ENCODE data around the gene BCAR3. TPM values are rescaled to one million over a fixed set of nuclear protein-coding genes. Genes with fewer than 3 reads are reported as not detected.

The BCAR3 gene
- total RNA-seq, 1 experiment from 2014 or later, result 33.9 TPM

GRCh38 chr1:93656491-93656890 lies 25.1 kb downstream of the BCAR3 start:
- no peaks in the 10 kb centered on the region for H3K36me3 ChIP-seq (ENCODE audit: control insufficient read depth, insufficient read depth, low read length)
- H3K27ac ChIP-seq (ENCODE audit: low read length), result no peak overlapping the region
- ChIA-PET CTCF (interaction anchor here (0.7 kb wide), 2 partner anchors 188 to 826 kb away, joined by 3 to 6 read pairs; no protein-coding TSS in a partner anchor), POLR2A (no interaction called here)
- BruUV-seq (replicated peaks), result no TSS peak
- no peaks in the 10 kb centered on the region for H3K4me1 ChIP-seq (ENCODE audit: control insufficient read depth, insufficient read depth, low read length)
- H3K27me3 ChIP-seq (ENCODE audit: control insufficient read depth, insufficient read depth, low read length), result no peaks in the 10 kb centered on the region
- in situ Hi-C loops (cut with HindIII; ENCODE audit: low pct_unique_long_range_greater_than_20kb, low sequenced_read_pairs), result no loop called here
- TF ChIP-seq TCF7L2 (IDR thresholded peaks at IDR 0.05; ENCODE audit: low read depth, low read length) (no peak), REST (IDR thresholded peaks at IDR 0.05; ENCODE audit: insufficient read depth in 1 of 2, low read depth in 2 of 2, low read length in 1 of 2) (no peak), SIN3A (IDR thresholded peaks at IDR 0.05; ENCODE audit: borderline replicate concordance, insufficient read depth, low read depth, low read length) (no peak), POLR2AphosphoS5 (IDR thresholded peaks at IDR 0.05; ENCODE audit: low read depth, low read length) (no peak)
- TF ChIP-seq, protein P1, sequence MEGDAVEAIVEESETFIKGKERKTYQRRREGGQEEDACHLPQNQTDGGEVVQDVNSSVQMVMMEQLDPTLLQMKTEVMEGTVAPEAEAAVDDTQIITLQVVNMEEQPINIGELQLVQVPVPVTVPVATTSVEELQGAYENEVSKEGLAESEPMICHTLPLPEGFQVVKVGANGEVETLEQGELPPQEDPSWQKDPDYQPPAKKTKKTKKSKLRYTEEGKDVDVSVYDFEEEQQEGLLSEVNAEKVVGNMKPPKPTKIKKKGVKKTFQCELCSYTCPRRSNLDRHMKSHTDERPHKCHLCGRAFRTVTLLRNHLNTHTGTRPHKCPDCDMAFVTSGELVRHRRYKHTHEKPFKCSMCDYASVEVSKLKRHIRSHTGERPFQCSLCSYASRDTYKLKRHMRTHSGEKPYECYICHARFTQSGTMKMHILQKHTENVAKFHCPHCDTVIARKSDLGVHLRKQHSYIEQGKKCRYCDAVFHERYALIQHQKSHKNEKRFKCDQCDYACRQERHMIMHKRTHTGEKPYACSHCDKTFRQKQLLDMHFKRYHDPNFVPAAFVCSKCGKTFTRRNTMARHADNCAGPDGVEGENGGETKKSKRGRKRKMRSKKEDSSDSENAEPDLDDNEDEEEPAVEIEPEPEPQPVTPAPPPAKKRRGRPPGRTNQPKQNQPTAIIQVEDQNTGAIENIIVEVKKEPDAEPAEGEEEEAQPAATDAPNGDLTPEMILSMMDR (IDR thresholded peaks at IDR 0.05), result no peak
- no peak overlapping the region for H3K4me3 ChIP-seq (ENCODE audit: low read depth in 2 of 2, low read length in 2 of 2)
- intact Hi-C loops (cut with micrococcal nuclease; ENCODE audit: unreplicated experiment), result no loop called here
- DNase-seq (ENCODE audit: low read depth, low spot score) (no peak), ATAC-seq (no peak)
- H3K9me3 ChIP-seq (ENCODE audit: control insufficient read depth, insufficient read depth, low read depth, low read length), result no peaks in the 10 kb centered on the region

DNA sequence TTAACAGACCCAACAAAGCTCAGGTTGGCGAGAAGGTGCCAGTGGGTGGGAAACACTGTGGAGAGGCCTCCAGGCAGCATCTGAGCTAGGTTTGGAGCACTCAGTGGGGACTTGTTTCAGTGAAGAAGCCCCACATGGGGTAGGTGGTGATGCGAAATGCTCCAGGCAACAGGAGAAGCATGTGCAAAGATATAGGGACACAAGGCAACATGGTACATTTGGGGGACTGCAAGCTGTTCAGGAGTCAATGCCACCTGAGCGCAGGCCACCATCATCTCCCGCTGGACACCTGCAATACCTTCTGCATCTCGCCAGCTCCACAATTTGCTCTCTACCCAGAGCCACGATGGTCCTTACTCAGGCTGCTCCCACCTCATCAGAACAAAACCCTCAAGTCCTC lies 28.0 kb downstream of the BCAR3 start:
- ChIA-PET POLR2A (no interaction called here), CTCF (no interaction called here)
- no peaks in the 10 kb centered on the region for H3K36me3 ChIP-seq (ENCODE audit: control insufficient read depth, insufficient read depth, low read length)
- BruUV-seq (replicated peaks), result no TSS peak
- ATAC-seq (no peak), DNase-seq (ENCODE audit: low read depth, low spot score) (no peak)
- H3K27me3 ChIP-seq (ENCODE audit: control insufficient read depth, insufficient read depth, low read length), result no peaks in the 10 kb centered on the region
- H3K4me3 ChIP-seq (ENCODE audit: low read depth in 2 of 2, low read length in 2 of 2), result no peak overlapping the region
- TF ChIP-seq SIN3A (IDR thresholded peaks at IDR 0.05; ENCODE audit: borderline replicate concordance, insufficient read depth, low read depth, low read length) (no peak), POLR2AphosphoS5 (IDR thresholded peaks at IDR 0.05; ENCODE audit: low read depth, low read length) (no peak), REST (IDR thresholded peaks at IDR 0.05; ENCODE audit: insufficient read depth in 1 of 2, low read depth in 2 of 2, low read length in 1 of 2) (no peak), TCF7L2 (IDR thresholded peaks at IDR 0.05; ENCODE audit: low read depth, low read length) (no peak)
- TF ChIP-seq, protein P1 (IDR thresholded peaks at IDR 0.05), result no peak
- H3K4me1 ChIP-seq (ENCODE audit: control insufficient read depth, insufficient read depth, low read length), result no peaks in the 10 kb centered on the region
- intact Hi-C loops (cut with micrococcal nuclease; ENCODE audit: unreplicated experiment) (no loop called here), in situ Hi-C loops (cut with HindIII; ENCODE audit: low pct_unique_long_range_greater_than_20kb, low sequenced_read_pairs) (no loop called here)
- no peaks in the 10 kb centered on the region for H3K9me3 ChIP-seq (ENCODE audit: control insufficient read depth, insufficient read depth, low read depth, low read length)
- H3K27ac ChIP-seq (ENCODE audit: low read length), result no peak overlapping the region

All from Panc1 (cell line).